Spleen (tissue), 7 donors: Measurements from ENCODE around the gene TTC31.

Source experiments
- CTCF ChIP-seq, 11 experiments: fragments of 200-600 bp in 7 of 11; fragments of 450-650 bp in 4 of 11; sonication (generic) in 4 of 11; IDR thresholded peaks in 8 of 11; conservative IDR thresholded peaks in 3 of 11; 1 replicate in 7 of 11; 2 replicates in 4 of 11; pipeline versions ENCODE4 v1.4.0 to v1.8.0; 2016 to 2021; ENCODE audit warnings: antibody characterized with exemption in 11 of 11, inconsistent platforms in 4 of 11, mild to moderate bottlenecking in 1 of 11
- POLR2A ChIP-seq, 3 donors: fragments of 450-650 bp; IDR thresholded peaks; one replicate each; pipeline ENCODE4 v1.5.1; 2017; ENCODE audit warnings: antibody characterized with exemption in 3 of 3, mild to moderate bottlenecking in 1 of 3
- POLR2AphosphoS5 ChIP-seq, 3 donors: sonication (generic); formaldehyde crosslinking; IDR thresholded peaks; one replicate each; pipeline ENCODE4 v1.5.1; 2017; ENCODE audit warnings: antibody characterized with exemption in 3 of 3
- donor health status: DM: no; HTN: no; CAD: no; lungs with moderate emphysema.
- donor health status: DM: no; HTN: no; CAD: no.
- donor health status: DM: no; HTN: no; CAD: no.

GRCh38 chr2:74439373-74439772 lies 43.5 kb upstream of the TTC31 start:
- no peak for TF ChIP-seq CTCF (IDR thresholded peaks at IDR 0.05 in 8 of 11, conservative IDR thresholded peaks at IDR 0.05 in 3 of 11)
- no peak for TF ChIP-seq POLR2AphosphoS5 (IDR thresholded peaks at IDR 0.05)
- TF ChIP-seq POLR2A (IDR thresholded peaks at IDR 0.05) = no peak
